ENCODE results near the gene KRT74.

Gene KRT74

DNA sequence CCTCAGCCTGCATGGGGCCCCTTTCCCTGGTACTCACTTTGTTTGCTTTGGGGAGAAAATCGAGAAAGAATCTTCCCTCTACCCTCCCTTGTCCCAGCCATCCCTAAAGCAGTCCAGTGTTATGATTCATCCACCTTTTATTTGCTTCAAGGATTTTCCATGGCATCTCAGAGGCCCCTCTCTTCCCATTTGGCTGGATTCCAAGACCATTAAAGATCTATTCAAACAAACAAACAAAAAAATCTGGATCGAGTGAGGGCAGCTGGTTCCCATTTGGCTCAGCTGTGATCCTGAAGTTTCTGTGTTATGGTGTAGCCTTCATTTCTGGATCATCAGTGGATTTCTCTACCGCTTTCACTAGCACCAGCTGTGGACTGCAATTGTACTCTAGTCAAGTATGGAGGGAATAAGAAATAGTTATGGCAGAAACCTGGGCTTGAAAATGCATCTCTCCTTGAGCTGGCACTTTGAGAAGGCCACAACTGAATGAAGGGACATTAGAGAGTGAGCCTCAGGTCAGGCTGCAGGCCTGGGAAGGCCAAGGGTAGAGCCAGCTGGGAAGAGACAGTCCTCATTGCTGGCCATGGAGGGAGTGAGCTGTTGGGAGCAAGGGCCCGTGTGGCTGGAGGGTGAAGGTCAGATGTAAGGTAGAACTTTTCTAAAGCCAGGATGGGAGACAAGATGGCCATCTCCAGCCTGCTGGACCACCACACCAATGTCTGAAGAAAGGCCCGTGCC lies 34.4 kb downstream of the KRT74 start:
- TF ChIP-seq TAF1 (IDR thresholded peaks at IDR 0.05; ENCODE audit: borderline replicate concordance, insufficient read depth, low read length) (no peak), POLR2AphosphoS5 (IDR thresholded peaks at IDR 0.05; ENCODE audit: low read depth, low read length) (no peak), SIN3A (IDR thresholded peaks at IDR 0.05; ENCODE audit: borderline replicate concordance, insufficient read depth, low read length) (no peak), FOXP2 (optimal IDR thresholded peaks at IDR 0.05; ENCODE audit: borderline replicate concordance, extremely low read depth, extremely low read length, insufficient read depth) (no peak)
- TF ChIP-seq, protein P1, sequence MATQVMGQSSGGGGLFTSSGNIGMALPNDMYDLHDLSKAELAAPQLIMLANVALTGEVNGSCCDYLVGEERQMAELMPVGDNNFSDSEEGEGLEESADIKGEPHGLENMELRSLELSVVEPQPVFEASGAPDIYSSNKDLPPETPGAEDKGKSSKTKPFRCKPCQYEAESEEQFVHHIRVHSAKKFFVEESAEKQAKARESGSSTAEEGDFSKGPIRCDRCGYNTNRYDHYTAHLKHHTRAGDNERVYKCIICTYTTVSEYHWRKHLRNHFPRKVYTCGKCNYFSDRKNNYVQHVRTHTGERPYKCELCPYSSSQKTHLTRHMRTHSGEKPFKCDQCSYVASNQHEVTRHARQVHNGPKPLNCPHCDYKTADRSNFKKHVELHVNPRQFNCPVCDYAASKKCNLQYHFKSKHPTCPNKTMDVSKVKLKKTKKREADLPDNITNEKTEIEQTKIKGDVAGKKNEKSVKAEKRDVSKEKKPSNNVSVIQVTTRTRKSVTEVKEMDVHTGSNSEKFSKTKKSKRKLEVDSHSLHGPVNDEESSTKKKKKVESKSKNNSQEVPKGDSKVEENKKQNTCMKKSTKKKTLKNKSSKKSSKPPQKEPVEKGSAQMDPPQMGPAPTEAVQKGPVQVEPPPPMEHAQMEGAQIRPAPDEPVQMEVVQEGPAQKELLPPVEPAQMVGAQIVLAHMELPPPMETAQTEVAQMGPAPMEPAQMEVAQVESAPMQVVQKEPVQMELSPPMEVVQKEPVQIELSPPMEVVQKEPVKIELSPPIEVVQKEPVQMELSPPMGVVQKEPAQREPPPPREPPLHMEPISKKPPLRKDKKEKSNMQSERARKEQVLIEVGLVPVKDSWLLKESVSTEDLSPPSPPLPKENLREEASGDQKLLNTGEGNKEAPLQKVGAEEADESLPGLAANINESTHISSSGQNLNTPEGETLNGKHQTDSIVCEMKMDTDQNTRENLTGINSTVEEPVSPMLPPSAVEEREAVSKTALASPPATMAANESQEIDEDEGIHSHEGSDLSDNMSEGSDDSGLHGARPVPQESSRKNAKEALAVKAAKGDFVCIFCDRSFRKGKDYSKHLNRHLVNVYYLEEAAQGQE (IDR thresholded peaks at IDR 0.05; ENCODE audit: insufficient read depth in 1 of 2, low read depth in 2 of 2, low read length in 2 of 2): no peak

DNA sequence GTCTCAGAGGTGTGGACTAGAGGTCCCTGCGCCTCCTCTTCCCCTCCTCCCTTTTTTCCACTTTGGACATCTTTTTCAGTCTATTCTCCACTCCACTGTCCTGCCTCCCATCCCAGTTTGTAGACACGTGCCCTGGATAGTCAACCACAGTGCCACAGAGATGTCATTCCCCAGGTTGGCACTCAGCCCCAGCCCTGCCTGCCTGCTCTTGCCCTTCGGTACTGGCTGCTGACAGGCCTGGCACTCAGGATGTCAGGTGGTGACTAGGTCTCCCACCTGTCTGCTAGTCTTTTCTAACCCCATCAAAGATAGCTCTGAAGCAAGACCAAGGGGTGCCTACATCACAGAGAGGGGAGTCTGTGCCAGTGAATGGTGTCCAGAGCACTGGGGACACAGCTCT lies 36.5 kb downstream of the KRT74 start:
- TF ChIP-seq TAF1 (IDR thresholded peaks at IDR 0.05; ENCODE audit: borderline replicate concordance, insufficient read depth, low read length): no peak
- TF ChIP-seq POLR2AphosphoS5 (IDR thresholded peaks at IDR 0.05; ENCODE audit: low read depth, low read length): no peak
- TF ChIP-seq, protein P1 (IDR thresholded peaks at IDR 0.05; ENCODE audit: insufficient read depth in 1 of 2, low read depth in 2 of 2, low read length in 2 of 2): no peak
- no peak for TF ChIP-seq SIN3A (IDR thresholded peaks at IDR 0.05; ENCODE audit: borderline replicate concordance, insufficient read depth, low read length)
- no peak for TF ChIP-seq FOXP2 (optimal IDR thresholded peaks at IDR 0.05; ENCODE audit: borderline replicate concordance, extremely low read depth, extremely low read length, insufficient read depth)

DNA sequence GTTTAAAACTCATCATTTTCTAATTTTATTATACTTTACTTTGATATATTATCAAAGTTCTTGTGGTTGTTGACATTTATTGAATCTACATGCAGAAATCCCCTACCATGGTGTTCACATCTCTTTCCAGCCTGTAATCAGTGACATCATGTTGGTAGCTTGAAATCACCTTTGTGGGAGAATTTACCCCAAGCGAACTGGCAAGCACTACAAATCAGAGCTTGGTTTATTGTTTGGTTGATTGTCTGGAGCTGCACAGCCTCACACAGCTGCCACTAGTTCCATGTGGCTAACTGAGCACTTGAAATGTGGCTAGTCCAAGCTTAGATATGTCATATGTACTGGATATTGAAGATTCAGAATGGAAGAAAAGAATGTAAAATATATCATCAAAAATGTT lies 38.1 kb downstream of the KRT74 start:
- TF ChIP-seq SIN3A (IDR thresholded peaks at IDR 0.05; ENCODE audit: borderline replicate concordance, insufficient read depth, low read length) (no peak), TAF1 (IDR thresholded peaks at IDR 0.05; ENCODE audit: borderline replicate concordance, insufficient read depth, low read length) (no peak), POLR2AphosphoS5 (IDR thresholded peaks at IDR 0.05; ENCODE audit: low read depth, low read length) (no peak)
- TF ChIP-seq, protein P1 (IDR thresholded peaks at IDR 0.05; ENCODE audit: insufficient read depth in 1 of 2, low read depth in 2 of 2, low read length in 2 of 2): no peak

DNA sequence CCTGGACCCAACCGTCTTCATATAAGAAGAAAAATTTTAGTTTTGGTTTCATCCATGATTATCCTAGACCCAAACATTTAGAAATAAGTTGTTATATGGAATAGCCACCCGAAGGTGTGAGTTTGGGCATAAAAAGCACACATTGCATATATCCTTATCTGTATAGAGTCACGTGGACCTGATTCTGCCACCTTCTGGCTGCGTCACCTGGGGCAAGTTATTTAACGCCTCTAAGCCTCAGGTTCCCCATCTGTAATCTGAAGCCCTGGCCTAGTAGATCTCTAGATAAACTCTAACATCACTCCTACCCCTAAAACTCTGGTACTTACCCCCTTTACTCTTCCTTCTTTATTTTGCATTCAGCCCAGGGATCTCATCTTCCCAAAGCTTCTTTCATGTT lies 39.2 kb downstream of the KRT74 start:
- TF ChIP-seq POLR2AphosphoS5 (IDR thresholded peaks at IDR 0.05; ENCODE audit: low read depth, low read length) (no peak), TAF1 (IDR thresholded peaks at IDR 0.05; ENCODE audit: borderline replicate concordance, insufficient read depth, low read length) (no peak), SIN3A (IDR thresholded peaks at IDR 0.05; ENCODE audit: borderline replicate concordance, insufficient read depth, low read length) (no peak), FOXP2 (optimal IDR thresholded peaks at IDR 0.05; ENCODE audit: borderline replicate concordance, extremely low read depth, extremely low read length, insufficient read depth) (no peak)
- TF ChIP-seq, protein P1 (IDR thresholded peaks at IDR 0.05; ENCODE audit: insufficient read depth in 1 of 2, low read depth in 2 of 2, low read length in 2 of 2): no peak

Data from PFSK-1 (cell line).